ENCODE data around the gene CYB5R3.

Gene CYB5R3

GRCh38 chr22:42644422-42645340 lies 4.5 kb downstream of the CYB5R3 start:
- DNase-seq: no peak

- DNase-seq: no peak
Observed at GRCh38 chr22:42643634-42644421, 5.4 kb downstream of the CYB5R3 start.

- no peak for DNase-seq
Observed at GRCh38 chr22:42642806-42643633, 6.2 kb downstream of the CYB5R3 start.

GRCh38 chr22:42641801-42642413 lies 7.3 kb downstream of the CYB5R3 start:
- DNase-seq: no peak

- DNase-seq: no peak
Observed at GRCh38 chr22:42639541-42640241, 9.5 kb downstream of the CYB5R3 start.

- no peak for DNase-seq
Observed at GRCh38 chr22:42637555-42637954, 11.6 kb downstream of the CYB5R3 start.

GRCh38 chr22:42636506-42636905 lies 12.7 kb downstream of the CYB5R3 start:
- DNase-seq: no peak

- peak; percentile 90 to 92 for DNase-seq
Observed at GRCh38 chr22:42635531-42635930, 13.7 kb downstream of the CYB5R3 start.

GRCh38 chr22:42633013-42633412 lies 16.2 kb downstream of the CYB5R3 start:
- no peak for DNase-seq

GRCh38 chr22:42632096-42632495 lies 17.1 kb downstream of the CYB5R3 start:
- no peak for DNase-seq

GRCh38 chr22:42630901-42631602 lies 18.1 kb downstream of the CYB5R3 start:
- DNase-seq: no peak

GRCh38 chr22:42630211-42630610 lies 19.0 kb downstream of the CYB5R3 start:
- no peak for DNase-seq

GRCh38 chr22:42627981-42628380 lies 21.2 kb downstream of the CYB5R3 start:
- DNase-seq: no peak

- no peak for DNase-seq
Observed at GRCh38 chr22:42626951-42627625, 22.1 kb downstream of the CYB5R3 start.

GRCh38 chr22:42626431-42626830 lies 22.8 kb downstream of the CYB5R3 start:
- no peak for DNase-seq

- no peak for DNase-seq
Observed at GRCh38 chr22:42625416-42625815, 23.8 kb downstream of the CYB5R3 start.

GRCh38 chr22:42624551-42625106 lies 24.6 kb downstream of the CYB5R3 start:
- DNase-seq: no peak

GRCh38 chr22:42623756-42624441 lies 25.3 kb downstream of the CYB5R3 start:
- no peak for DNase-seq

- DNase-seq: no peak
Observed at GRCh38 chr22:42623301-42623751, 25.9 kb downstream of the CYB5R3 start.
